Keratinocyte (primary cell): ENCODE results near the gene CERK. TPM values are rescaled to one million over a fixed set of nuclear protein-coding genes. Genes with fewer than 3 reads are reported as not detected.

Source experiments
- DNase-seq: peaks from one replicate; pipeline ENCODE4 v3.0.0-alpha.2; 2011; ENCODE audit warnings: low read depth, missing footprints, low spot score
- FAIRE-seq: peaks from 2 replicates; lab custom pipeline; 2011; peaks lifted over from hg19 to GRCh38; lab: Jason Lieb, UNC
- H2AFZ ChIP-seq: 2 replicates; pipeline ENCODE4 v1.6.0; 2012; ENCODE audit warnings: low read length, control low read depth, inconsistent platforms; ENCODE audit not compliant: control insufficient read depth
- H3K27ac ChIP-seq: 2 replicates; pipeline ENCODE4 v1.5.1; 2011; ENCODE audit warnings: low read length; ENCODE audit not compliant: control insufficient read depth, insufficient read depth
- H3K27me3 ChIP-seq: 3 replicates; pipeline ENCODE4 v1.6.0; 2011; ENCODE audit warnings: low read length; ENCODE audit not compliant: control insufficient read depth, insufficient read depth; ENCODE audit errors: extremely low read depth
- H3K36me3 ChIP-seq, 2 experiments: 2 replicates in 1 of 2; 3 replicates in 1 of 2; pipeline ENCODE4 v1.5.1; 2011; ENCODE audit warnings: low read length in 2 of 2, mild to moderate bottlenecking in 1 of 2; ENCODE audit not compliant: control insufficient read depth in 2 of 2, insufficient read depth in 2 of 2; ENCODE audit errors: extremely low read depth in 1 of 2
- H3K4me1 ChIP-seq: 3 replicates; pipeline ENCODE4 v1.5.1; 2011; ENCODE audit warnings: low read length; ENCODE audit not compliant: control insufficient read depth, insufficient read depth; ENCODE audit errors: extremely low read depth
- H3K4me2 ChIP-seq: 3 replicates; pipeline ENCODE4 v1.6.0; 2011; ENCODE audit warnings: low read depth, low read length; ENCODE audit not compliant: control insufficient read depth, insufficient read depth; ENCODE audit errors: extremely low read depth
- H3K4me3 ChIP-seq, 3 experiments: fragments of 200-600 bp in 1 of 3; sonication (generic) in 1 of 3; 2 replicates in 2 of 3; 3 replicates in 1 of 3; pipeline ENCODE4 v1.5.1; 2011 to 2016; ENCODE audit warnings: low read length in 3 of 3, mild to moderate bottlenecking in 3 of 3, control low read depth in 2 of 3, inconsistent platforms in 1 of 3, low read depth in 1 of 3, mixed read lengths in 1 of 3, mixed run types in 1 of 3, moderate library complexity in 1 of 3; ENCODE audit not compliant: control insufficient read depth in 2 of 3, insufficient read depth in 2 of 3; ENCODE audit errors: extremely low read depth in 1 of 3
- H3K79me2 ChIP-seq: 2 replicates; pipeline ENCODE4 v1.6.0; 2012; ENCODE audit warnings: low read length; ENCODE audit not compliant: control insufficient read depth, insufficient read depth
- H3K9ac ChIP-seq: 3 replicates; pipeline ENCODE4 v1.6.0; 2011; ENCODE audit warnings: low read length; ENCODE audit not compliant: control insufficient read depth, insufficient read depth; ENCODE audit errors: extremely low read depth
- H3K9me1 ChIP-seq: 3 replicates; pipeline ENCODE4 v1.6.0; 2011; ENCODE audit warnings: low read length; ENCODE audit not compliant: control insufficient read depth, insufficient read depth; ENCODE audit errors: extremely low read depth
- H3K9me3 ChIP-seq: 2 replicates; pipeline ENCODE4 v1.5.1; 2012; ENCODE audit warnings: low read depth, low read length; ENCODE audit not compliant: control insufficient read depth
- H4K20me1 ChIP-seq: 3 replicates; pipeline ENCODE4 v1.6.0; 2011; ENCODE audit warnings: low read length; ENCODE audit not compliant: control insufficient read depth, insufficient read depth; ENCODE audit errors: extremely low read depth
- EZH2 ChIP-seq: IDR thresholded peaks from one replicate; pipeline ENCODE4 v1.6.1; 2012; ENCODE audit warnings: inconsistent platforms, mild to moderate bottlenecking, low read length, moderate library complexity
- dilution Hi-C: fragments of 300-500 bp; cut with MboI; formaldehyde crosslinking; loops from one replicate; pipeline ENCODE4 v1.7.0; 2020; ENCODE audit warnings: low sequenced_read_pairs; ENCODE audit not compliant: extremely low pct_ligation_motif_present
- polyA plus RNA-seq, 5 experiments: library from polyadenylated mRNA; depleted of rRNA in 3 of 5; stranded (reverse) in 3 of 5; stranded (forward) in 1 of 5; unstranded in 1 of 5; fragments of >200 nt; gene quantifications; 1 replicate in 1 of 5; 2 replicates in 3 of 5; 3 replicates in 1 of 5; pipeline versions ENCODE4 v1.2.1 to v1.2.3, GENCODE V29; 2011 to 2012; ENCODE audit warnings: missing spikeins in 2 of 5, low read depth in 1 of 5, low replicate concordance in 1 of 5
- TF ChIP-seq, protein P1 (sequence below), 3 experiments: IDR thresholded peaks in 1 of 3; conservative IDR thresholded peaks in 1 of 3; optimal IDR thresholded peaks in 1 of 3; 2 replicates in 2 of 3; 3 replicates in 1 of 3; pipeline versions ENCODE3 to v1.5.1; 2011; ENCODE audit warnings: low read length in 3 of 3, mild to moderate bottlenecking in 3 of 3, moderate library complexity in 2 of 3, control low read depth in 1 of 3, inconsistent platforms in 1 of 3; ENCODE audit not compliant: insufficient read depth in 2 of 3; ENCODE audit errors: extremely low read depth in 1 of 3

CERK gene
- polyA plus RNA-seq, 1 donor (not counting 4 experiments of a cell fraction or from before 2014, with no cell fraction given): 11.9 TPM

DNA sequence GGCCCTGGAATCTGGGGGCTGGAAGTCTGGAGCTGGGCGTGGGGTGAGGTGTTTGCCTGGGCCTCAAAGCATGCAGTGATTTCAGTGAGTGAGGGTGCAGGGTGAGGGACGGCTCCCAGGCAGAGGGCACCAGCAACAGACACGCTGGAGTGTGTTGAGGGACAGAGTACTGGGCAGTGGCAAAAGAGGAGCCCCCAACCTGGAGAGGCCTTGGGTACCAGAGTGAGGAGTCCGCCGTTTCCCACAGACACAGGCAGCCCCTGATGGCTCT, 12.4 kb upstream of the CERK start:
- H3K27ac ChIP-seq: no peak overlapping the region
- TF ChIP-seq, protein P1, sequence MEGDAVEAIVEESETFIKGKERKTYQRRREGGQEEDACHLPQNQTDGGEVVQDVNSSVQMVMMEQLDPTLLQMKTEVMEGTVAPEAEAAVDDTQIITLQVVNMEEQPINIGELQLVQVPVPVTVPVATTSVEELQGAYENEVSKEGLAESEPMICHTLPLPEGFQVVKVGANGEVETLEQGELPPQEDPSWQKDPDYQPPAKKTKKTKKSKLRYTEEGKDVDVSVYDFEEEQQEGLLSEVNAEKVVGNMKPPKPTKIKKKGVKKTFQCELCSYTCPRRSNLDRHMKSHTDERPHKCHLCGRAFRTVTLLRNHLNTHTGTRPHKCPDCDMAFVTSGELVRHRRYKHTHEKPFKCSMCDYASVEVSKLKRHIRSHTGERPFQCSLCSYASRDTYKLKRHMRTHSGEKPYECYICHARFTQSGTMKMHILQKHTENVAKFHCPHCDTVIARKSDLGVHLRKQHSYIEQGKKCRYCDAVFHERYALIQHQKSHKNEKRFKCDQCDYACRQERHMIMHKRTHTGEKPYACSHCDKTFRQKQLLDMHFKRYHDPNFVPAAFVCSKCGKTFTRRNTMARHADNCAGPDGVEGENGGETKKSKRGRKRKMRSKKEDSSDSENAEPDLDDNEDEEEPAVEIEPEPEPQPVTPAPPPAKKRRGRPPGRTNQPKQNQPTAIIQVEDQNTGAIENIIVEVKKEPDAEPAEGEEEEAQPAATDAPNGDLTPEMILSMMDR (optimal IDR thresholded peaks at IDR 0.05 in 1 of 3, IDR thresholded peaks at IDR 0.05 in 1 of 3, conservative IDR thresholded peaks at IDR 0.05 in 1 of 3; ENCODE audit: extremely low read depth in 1 of 3, insufficient read depth in 2 of 3, low read length in 3 of 3): no peak
- TF ChIP-seq EZH2: no peak

DNA sequence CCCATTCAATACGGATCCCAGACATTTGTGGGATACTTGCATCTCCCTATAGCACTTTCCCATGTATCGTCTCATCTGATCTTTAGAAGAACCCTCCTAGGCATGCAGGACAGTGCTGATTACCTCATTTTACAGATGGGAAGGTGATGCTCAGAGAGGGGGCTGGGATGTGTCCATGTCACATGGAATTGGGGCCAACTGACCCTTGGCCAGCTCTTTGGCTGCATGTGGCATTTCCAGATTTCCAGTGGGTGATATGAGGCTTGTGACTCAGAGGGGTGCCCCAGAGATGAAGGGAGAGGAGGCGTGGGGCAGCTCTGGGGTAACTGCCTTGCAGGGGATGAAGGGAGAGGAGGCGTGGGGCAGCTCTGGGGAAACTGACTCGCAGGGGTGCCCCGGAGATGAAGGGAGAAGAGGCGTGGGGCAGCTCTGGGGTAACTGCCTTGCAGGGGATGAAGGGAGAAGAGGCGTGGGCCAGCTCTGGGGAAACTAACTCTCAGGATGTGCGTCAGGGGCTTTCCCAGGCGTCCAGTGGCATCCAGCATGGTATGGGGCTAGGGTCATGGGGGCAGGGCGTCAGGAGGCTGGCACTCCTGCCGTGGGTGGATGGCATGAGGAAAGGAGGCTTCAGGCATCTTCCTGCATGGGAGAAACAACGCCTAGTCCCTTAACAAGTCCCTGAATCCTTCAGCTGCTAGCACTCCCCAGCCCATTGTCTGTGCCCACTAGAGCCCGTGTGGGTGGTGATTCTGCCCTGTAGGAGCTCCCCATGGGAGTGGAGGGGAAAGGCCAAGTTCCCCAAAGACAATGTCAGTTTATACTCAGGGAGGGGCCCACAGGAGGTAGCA, 11.9 kb upstream of the CERK start:
- Histone ChIP-seq H3K27me3 (peaks cover 16% of the 10 kb centered on the region), H3K4me2 (no peak overlapping the region), H3K9me1 (no peaks in the 10 kb centered on the region), H4K20me1 (no peaks in the 10 kb centered on the region), H3K4me1 (peaks cover 14% of the 10 kb centered on the region), H3K4me3 (no peak overlapping the region), H2AFZ (no peak overlapping the region), H3K9ac (no peak overlapping the region), H3K27ac (no peak overlapping the region), H3K9me3 (no peaks in the 10 kb centered on the region), H3K79me2 (no peaks in the 10 kb centered on the region), H3K36me3 (no peaks in the 10 kb centered on the region)
- DNase-seq (no peak), FAIRE-seq (no peak)
- dilution Hi-C loops: no loop called here
- TF ChIP-seq, protein P1 (optimal IDR thresholded peaks at IDR 0.05 in 1 of 3, IDR thresholded peaks at IDR 0.05 in 1 of 3, conservative IDR thresholded peaks at IDR 0.05 in 1 of 3; ENCODE audit: extremely low read depth in 1 of 3, insufficient read depth in 2 of 3, low read length in 3 of 3): no peak
- no peak for TF ChIP-seq EZH2

More for the DNA sequence above, 12.4 kb upstream of the CERK start:
- no peak overlapping the region for H3K4me2 ChIP-seq
- DNase-seq: no peak
- H3K4me1 ChIP-seq: peaks cover 14% of the 10 kb centered on the region
- no peaks in the 10 kb centered on the region for H4K20me1 ChIP-seq
- H2AFZ ChIP-seq: no peak overlapping the region
- H3K36me3 ChIP-seq: no peaks in the 10 kb centered on the region
- no peaks in the 10 kb centered on the region for H3K9me3 ChIP-seq
- H3K79me2 ChIP-seq: no peaks in the 10 kb centered on the region
- no peak overlapping the region for H3K4me3 ChIP-seq
- no peak overlapping the region for H3K9ac ChIP-seq
- no peaks in the 10 kb centered on the region for H3K9me1 ChIP-seq
- peaks cover 16% of the 10 kb centered on the region for H3K27me3 ChIP-seq
- dilution Hi-C loops: no loop called here
- FAIRE-seq: no peak
